ENCODE measurements around the gene NEUROD6. TPM values are rescaled to one million over a fixed set of nuclear protein-coding genes. Genes with fewer than 3 reads are reported as not detected.

Gene NEUROD6
- polyA plus RNA-seq, 1 donor from 2014 or later = not detected

DNA sequence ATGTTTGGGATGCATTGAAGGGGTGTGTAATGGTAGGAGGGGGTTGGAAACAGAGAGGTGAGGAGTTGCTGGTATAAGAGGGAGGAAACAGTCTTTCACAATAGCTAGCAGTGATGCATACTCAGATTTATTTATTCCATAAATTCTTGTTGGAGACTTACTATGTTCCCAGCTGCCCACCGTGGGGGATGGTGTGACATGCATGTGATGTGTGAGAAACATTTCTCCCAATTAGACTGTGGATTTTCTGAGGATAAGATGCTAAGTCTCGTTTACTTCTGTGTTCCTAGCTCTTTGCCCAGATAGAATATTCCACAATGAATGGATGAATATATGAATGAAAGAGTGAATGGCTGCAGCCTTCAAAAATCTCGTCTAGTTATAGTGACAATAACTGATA is 23.0 kb upstream of the NEUROD6 start:
- H3K27ac ChIP-seq (ENCODE audit: low read length) = no peak overlapping the region

DNA sequence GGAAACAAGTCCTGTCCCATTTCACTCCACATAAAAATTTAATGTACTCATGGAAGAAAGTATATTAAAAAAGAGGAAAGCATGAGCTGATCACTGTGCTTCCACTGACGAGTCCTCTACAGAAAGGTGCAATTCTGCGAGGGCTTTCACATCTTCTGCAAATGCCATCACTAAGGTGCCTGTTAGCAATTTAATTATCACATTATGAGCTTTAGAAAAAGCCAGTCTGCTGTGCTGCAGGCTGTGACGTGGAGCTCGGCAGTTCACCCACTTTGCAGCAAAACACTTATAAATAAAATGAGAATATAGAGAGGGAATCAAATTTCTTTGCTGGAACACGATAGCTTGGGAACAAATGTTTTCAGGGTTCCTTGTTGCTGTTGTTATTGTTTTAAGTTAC is 22.5 kb upstream of the NEUROD6 start:
- no peaks in the 10 kb centered on the region for H3K27me3 ChIP-seq (ENCODE audit: insufficient read depth, low read depth, low read length)
- no peak overlapping the region for H3K4me2 ChIP-seq (ENCODE audit: low read length)
- H3K27ac ChIP-seq (ENCODE audit: low read length) = no peak overlapping the region
- no peaks in the 10 kb centered on the region for H4K20me1 ChIP-seq (ENCODE audit: insufficient read depth)
- no peaks in the 10 kb centered on the region for H3K79me2 ChIP-seq (replicated peaks; ENCODE audit: insufficient read depth, low read length)
- no peak overlapping the region for H3K9ac ChIP-seq (ENCODE audit: low read length)
- H3F3A ChIP-seq (ENCODE audit: insufficient read depth, low read length, poor library complexity, severe bottlenecking) = no peaks in the 10 kb centered on the region
- H3K36me3 ChIP-seq (ENCODE audit: insufficient read depth, low read length) = no peaks in the 10 kb centered on the region
- no peaks in the 10 kb centered on the region for H3K9me2 ChIP-seq (ENCODE audit: insufficient read depth, low read length)
- H3K4me3 ChIP-seq (ENCODE audit: low read length) = no peak overlapping the region
- no peak overlapping the region for H2AFZ ChIP-seq (ENCODE audit: low read depth, low read length)
- H3K9me3 ChIP-seq (ENCODE audit: low read length) = no peaks in the 10 kb centered on the region
- TF ChIP-seq CTCF (IDR thresholded peaks at IDR 0.05; ENCODE audit: poor library complexity, severe bottlenecking) (no peak), MXI1 (conservative IDR thresholded peaks at IDR 0.05; ENCODE audit: poor library complexity, severe bottlenecking) (no peak), SMC3 (conservative IDR thresholded peaks at IDR 0.05; ENCODE audit: poor library complexity) (no peak), EP300 (conservative IDR thresholded peaks at IDR 0.05; ENCODE audit: poor library complexity, severe bottlenecking) (no peak), EZH2 (IDR thresholded peaks at IDR 0.05; ENCODE audit: borderline replicate concordance, insufficient read depth, low read length, poor library complexity, severe bottlenecking) (no peak), REST (IDR thresholded peaks at IDR 0.05; ENCODE audit: borderline replicate concordance) (no peak)

More for the DNA sequence above, 23.0 kb upstream of the NEUROD6 start:
- no peak overlapping the region for H3K9ac ChIP-seq (ENCODE audit: low read length)
- H3F3A ChIP-seq (ENCODE audit: insufficient read depth, low read length, poor library complexity, severe bottlenecking) = no peaks in the 10 kb centered on the region
- H3K9me3 ChIP-seq (ENCODE audit: low read length) = no peaks in the 10 kb centered on the region
- no peaks in the 10 kb centered on the region for H3K79me2 ChIP-seq (replicated peaks; ENCODE audit: insufficient read depth, low read length)
- TF ChIP-seq REST (IDR thresholded peaks at IDR 0.05; ENCODE audit: borderline replicate concordance) = no peak
- no peak for TF ChIP-seq TAF1 (IDR thresholded peaks at IDR 0.05; ENCODE audit: low read depth)
- no peak for TF ChIP-seq SMC3 (conservative IDR thresholded peaks at IDR 0.05; ENCODE audit: poor library complexity)
- no peak for TF ChIP-seq MXI1 (conservative IDR thresholded peaks at IDR 0.05; ENCODE audit: poor library complexity, severe bottlenecking)
- no peak for TF ChIP-seq EZH2 (IDR thresholded peaks at IDR 0.05; ENCODE audit: borderline replicate concordance, insufficient read depth, low read length, poor library complexity, severe bottlenecking)
- no peak for TF ChIP-seq EP300 (conservative IDR thresholded peaks at IDR 0.05; ENCODE audit: poor library complexity, severe bottlenecking)
- no peak for TF ChIP-seq RAD21 (conservative IDR thresholded peaks at IDR 0.05)
- no peak for TF ChIP-seq POLR2AphosphoS5 (IDR thresholded peaks at IDR 0.05)
- no peak for TF ChIP-seq CTCF (IDR thresholded peaks at IDR 0.05; ENCODE audit: poor library complexity, severe bottlenecking)
- H3K27me3 ChIP-seq (ENCODE audit: insufficient read depth, low read depth, low read length) = no peaks in the 10 kb centered on the region
- H3K4me3 ChIP-seq (ENCODE audit: low read length) = no peak overlapping the region
- no peaks in the 10 kb centered on the region for H4K20me1 ChIP-seq (ENCODE audit: insufficient read depth)
- H3K36me3 ChIP-seq (ENCODE audit: insufficient read depth, low read length) = no peaks in the 10 kb centered on the region
- H3K9me2 ChIP-seq (ENCODE audit: insufficient read depth, low read length) = no peaks in the 10 kb centered on the region
- H3K4me2 ChIP-seq (ENCODE audit: low read length) = no peak overlapping the region
- no peak overlapping the region for H2AFZ ChIP-seq (ENCODE audit: low read depth, low read length)
